H9 (cell line): Measurements from ENCODE around the gene RHOJ. TPM values are rescaled to one million over a fixed set of nuclear protein-coding genes. Genes with fewer than 3 reads are reported as not detected.

Experiments used
- DNase-seq: peaks from one replicate; pipeline ENCODE4 v3.0.0-alpha.2; 2017
- H2AFZ ChIP-seq: one replicate; pipeline ENCODE4 v1.6.1; 2013; ENCODE audit warnings: mild to moderate bottlenecking, low read length, control low read depth, moderate library complexity
- H2AK5ac ChIP-seq: 2 replicates; pipeline ENCODE4 v1.6.1; 2013; ENCODE audit warnings: low read length, control low read depth, mixed read lengths; ENCODE audit not compliant: insufficient read length
- H2BK120ac ChIP-seq: one replicate; pipeline ENCODE4 v1.6.1; 2013; ENCODE audit warnings: low read depth, mild to moderate bottlenecking, low read length, control low read depth, inconsistent platforms; ENCODE audit not compliant: poor library complexity, severe bottlenecking
- H2BK12ac ChIP-seq: 2 replicates; pipeline ENCODE4 v1.6.1; 2013; ENCODE audit warnings: low read length, control low read depth, mixed read lengths, low read depth; ENCODE audit not compliant: insufficient read length
- H2BK15ac ChIP-seq: 2 replicates; pipeline ENCODE4 v1.6.1; 2013; ENCODE audit warnings: low read depth, low read length, control low read depth
- H2BK20ac ChIP-seq: one replicate; pipeline ENCODE4 v1.6.1; 2013; ENCODE audit warnings: low read depth, mild to moderate bottlenecking, low read length, control low read depth, inconsistent platforms; ENCODE audit not compliant: poor library complexity, severe bottlenecking
- H2BK5ac ChIP-seq: 2 replicates; pipeline ENCODE4 v1.6.1; 2013; ENCODE audit warnings: low read length, control low read depth, mixed read lengths; ENCODE audit not compliant: insufficient read length
- H3K14ac ChIP-seq: 2 replicates; pipeline ENCODE4 v1.6.1; 2013; ENCODE audit warnings: low read length, control low read depth; ENCODE audit not compliant: insufficient read depth
- H3K18ac ChIP-seq: 2 replicates; pipeline ENCODE4 v1.6.1; 2013; ENCODE audit warnings: low read depth, mild to moderate bottlenecking, mixed read lengths, low read length, control low read depth; ENCODE audit not compliant: insufficient read length
- H3K23ac ChIP-seq: 2 replicates; pipeline ENCODE4 v1.6.1; 2013; ENCODE audit warnings: low read length, control low read depth, mixed read lengths, low read depth; ENCODE audit not compliant: insufficient read length
- H3K23me2 ChIP-seq: 2 replicates; pipeline ENCODE4 v1.6.1; 2013; ENCODE audit warnings: low read depth, mild to moderate bottlenecking, mixed read lengths, low read length, control low read depth; ENCODE audit not compliant: insufficient read length, poor library complexity, severe bottlenecking
- H3K27ac ChIP-seq: 2 replicates; pipeline ENCODE4 v1.5.1; 2013; ENCODE audit warnings: low read length, control low read depth, mixed read lengths, low read depth; ENCODE audit not compliant: insufficient read length
- H3K27me3 ChIP-seq: 2 replicates; pipeline ENCODE4 v1.6.1; 2013; ENCODE audit warnings: low read length, control low read depth, inconsistent platforms; ENCODE audit not compliant: insufficient read depth
- H3K4ac ChIP-seq: 2 replicates; pipeline ENCODE4 v1.6.1; 2013; ENCODE audit warnings: low read depth, mild to moderate bottlenecking, control low read depth, inconsistent platforms, low read length, moderate library complexity
- H3K4me1 ChIP-seq: 2 replicates; pipeline ENCODE4 v1.6.1; 2013; ENCODE audit warnings: low read length, control low read depth, inconsistent platforms; ENCODE audit not compliant: insufficient read depth
- H3K4me2 ChIP-seq: 2 replicates; pipeline ENCODE4 v1.6.1; 2013; ENCODE audit warnings: low read length, control low read depth, mixed read lengths; ENCODE audit not compliant: insufficient read length, insufficient read depth
- H3K56ac ChIP-seq: 2 replicates; pipeline ENCODE4 v1.6.1; 2013; ENCODE audit warnings: low read depth, mild to moderate bottlenecking, mixed read lengths, low read length, control low read depth; ENCODE audit not compliant: insufficient read length
- H3K79me1 ChIP-seq: 2 replicates; pipeline ENCODE4 v1.6.1; 2013; ENCODE audit warnings: low read depth, mild to moderate bottlenecking, moderate library complexity, low read length, control low read depth, inconsistent platforms; ENCODE audit not compliant: insufficient read depth, poor library complexity, severe bottlenecking
- H3K79me2 ChIP-seq: 2 replicates; pipeline ENCODE4 v1.6.1; 2013; ENCODE audit warnings: low read length, control low read depth, inconsistent platforms; ENCODE audit not compliant: insufficient read depth
- H3K9ac ChIP-seq: 2 replicates; pipeline ENCODE4 v1.6.1; 2013; ENCODE audit warnings: low read length, control low read depth, mixed read lengths; ENCODE audit not compliant: insufficient read length; ENCODE audit errors: extremely low read depth
- H3K9me3 ChIP-seq: one replicate; pipeline ENCODE4 v1.6.1; 2013; ENCODE audit warnings: low read depth, low read length, inconsistent platforms; ENCODE audit not compliant: control insufficient read depth
- H3T11ph ChIP-seq: one replicate; pipeline ENCODE4 v1.6.1; 2013; ENCODE audit warnings: mild to moderate bottlenecking, low read length, control low read depth, inconsistent platforms
- H4K20me1 ChIP-seq: one replicate; pipeline ENCODE4 v1.6.1; 2013; ENCODE audit not compliant: control insufficient read depth, insufficient read length, insufficient read depth
- H4K5ac ChIP-seq: 2 replicates; pipeline ENCODE4 v1.6.1; 2013; ENCODE audit warnings: low read depth, mild to moderate bottlenecking, mixed read lengths, low read length, control low read depth; ENCODE audit not compliant: insufficient read length
- H4K8ac ChIP-seq: replicated peaks from 2 replicates; pipeline ENCODE4 v1.6.1; 2013; ENCODE audit warnings: low read length, control low read depth, mixed read lengths, low read depth; ENCODE audit not compliant: insufficient read length
- H4K91ac ChIP-seq: 2 replicates; pipeline ENCODE4 v1.6.1; 2013; ENCODE audit warnings: low read depth, mild to moderate bottlenecking, moderate library complexity, mixed read lengths, low read length, control low read depth; ENCODE audit not compliant: insufficient read length
- H3K27ac Mint-ChIP-seq, 3 experiments: 2 replicates in 2 of 3; 3 replicates in 1 of 3; pipeline ENCODE4 v1.8.0; 2020 to 2021; ENCODE audit warnings: mixed read lengths in 3 of 3, mild to moderate bottlenecking in 1 of 3, moderate library complexity in 1 of 3
- H3K27me3 Mint-ChIP-seq: 2 replicates; pipeline ENCODE4 v1.8.0; 2021; ENCODE audit warnings: low read depth, mild to moderate bottlenecking, moderate library complexity, mixed read lengths
- H3K36me3 Mint-ChIP-seq, 3 experiments: 2 replicates in 2 of 3; 3 replicates in 1 of 3; pipeline ENCODE4 v1.8.0; 2020 to 2021; ENCODE audit warnings: low read depth in 3 of 3, mixed read lengths in 3 of 3; ENCODE audit not compliant: insufficient read depth in 1 of 3
- H3K4me1 Mint-ChIP-seq, 2 experiments: 2 replicates each; pipeline ENCODE4 v1.8.0; 2020; ENCODE audit warnings: mixed read lengths in 2 of 2
- H3K4me3 Mint-ChIP-seq, 2 experiments: 2 replicates in 1 of 2; 3 replicates in 1 of 2; pipeline ENCODE4 v1.8.0; 2020 to 2021; ENCODE audit warnings: mild to moderate bottlenecking in 2 of 2, mixed read lengths in 2 of 2, moderate library complexity in 1 of 2
- H3K9me3 Mint-ChIP-seq, 2 experiments: 2 replicates in 1 of 2; 3 replicates in 1 of 2; pipeline ENCODE4 v1.8.0; 2020; ENCODE audit warnings: mild to moderate bottlenecking in 2 of 2, mixed read lengths in 2 of 2, moderate library complexity in 1 of 2
- CTCF ChIP-seq: fragments of 200-600 bp; sonication (generic); conservative IDR thresholded peaks from 3 replicates; pipeline ENCODE4 v1.8.0; 2021; ENCODE audit warnings: antibody characterized with exemption, mild to moderate bottlenecking
- WGBS: extraction: QIAGEN DNeasy Blood & Tissue Kit; methylation state at CpG from one replicate; pipeline ENCODE4 v1.1.7; 2013; ENCODE audit warnings: missing lambda C conversion rate, low lambda C conversion rate, mixed read lengths; ENCODE audit not compliant: insufficient read length; ENCODE audit errors: extremely low coverage; 5-methylcytosine and 5-hydroxymethylcytosine counted together
- total RNA-seq: library from RNA; stranded (reverse); gene quantifications from 2 replicates; pipeline ENCODE4 v1.2.1, GENCODE V29; 2021

Gene RHOJ
- total RNA-seq, 1 experiment from 2014 or later = not detected

DNA sequence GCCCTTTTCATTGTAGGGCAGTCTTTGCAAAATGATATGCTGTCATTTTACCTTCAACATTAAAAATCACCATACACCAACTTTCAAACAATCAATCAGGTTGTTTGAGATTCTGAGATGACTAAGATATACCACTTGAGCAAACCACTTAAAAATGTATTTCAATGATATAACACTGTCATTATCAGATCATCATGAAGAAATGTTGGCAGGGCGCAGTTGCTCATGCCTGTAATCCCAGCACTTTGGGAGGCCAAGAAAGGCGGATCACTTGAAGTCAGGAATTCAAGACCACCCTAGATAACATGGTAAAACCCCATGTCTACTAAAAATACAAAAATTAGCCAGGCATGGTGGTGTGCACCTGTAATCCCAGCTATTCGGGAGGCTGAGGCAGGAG lies 13.0 kb upstream of the RHOJ start:
- Histone ChIP-seq H3K23ac (no peak overlapping the region), H3K14ac (no peak overlapping the region), H2BK12ac (no peak overlapping the region), H3K27ac (no peak overlapping the region), H2BK20ac (no peak overlapping the region), H3K27me3 (no peaks in the 10 kb centered on the region; the same call in 1 of the 2 replicates), H3T11ph (no peak overlapping the region), H4K8ac (no peak overlapping the region), H2AK5ac (no peak overlapping the region), H3K79me1 (no peaks in the 10 kb centered on the region), H4K91ac (no peak overlapping the region), H4K5ac (no peak overlapping the region), H3K23me2 (no peaks in the 10 kb centered on the region), H3K9ac (no peak overlapping the region), H3K9me3 (peaks cover 7% of the 10 kb centered on the region), H3K4me2 (no peak overlapping the region), H2BK120ac (no peak overlapping the region), H3K56ac (no peak overlapping the region), H3K4me1 (no peaks in the 10 kb centered on the region), H2BK5ac (no peak overlapping the region), H4K20me1 (no peaks in the 10 kb centered on the region), H3K4ac (no peak overlapping the region), H2AFZ (no peak overlapping the region), H3K18ac (no peak overlapping the region), H3K79me2 (no peaks in the 10 kb centered on the region), H2BK15ac (no peak overlapping the region)
- Mint-ChIP-seq H3K4me1 (no peaks in the 10 kb centered on the region; a peak in 1 of 4 replicates), H3K9me3 (peaks cover 13 to 19% of the 10 kb centered on the region in 2 experiments), H3K4me3 (no peak overlapping the region), H3K36me3 (peaks cover 9 to 13% (median 10%) of the 10 kb centered on the region in 3 experiments; a peak in 6 of 7 replicates), H3K27me3 (no peaks in the 10 kb centered on the region), H3K27ac (no peak overlapping the region)
- no CpG with 5 or more reads among the region's 3 CpGs for WGBS
- TF ChIP-seq CTCF = no peak
- DNase-seq = no peak
